HL-60 (cell line): ENCODE data around the gene DGKH.

Source experiments
- POLR2AphosphoS5 ChIP-seq: IDR thresholded peaks from 2 replicates; pipeline ENCODE4 v1.6.1; 2012; ENCODE audit warnings: low read depth
- SPI1 ChIP-seq: IDR thresholded peaks from 2 replicates; pipeline ENCODE4 v1.6.1; 2012; ENCODE audit warnings: low read depth, mild to moderate bottlenecking, borderline replicate concordance
- TF ChIP-seq, protein P1 (sequence below): IDR thresholded peaks from one replicate; pipeline ENCODE4 v1.5.1; 2011; ENCODE audit warnings: low read length, control low read depth, inconsistent platforms; ENCODE audit not compliant: insufficient read depth

DNA sequence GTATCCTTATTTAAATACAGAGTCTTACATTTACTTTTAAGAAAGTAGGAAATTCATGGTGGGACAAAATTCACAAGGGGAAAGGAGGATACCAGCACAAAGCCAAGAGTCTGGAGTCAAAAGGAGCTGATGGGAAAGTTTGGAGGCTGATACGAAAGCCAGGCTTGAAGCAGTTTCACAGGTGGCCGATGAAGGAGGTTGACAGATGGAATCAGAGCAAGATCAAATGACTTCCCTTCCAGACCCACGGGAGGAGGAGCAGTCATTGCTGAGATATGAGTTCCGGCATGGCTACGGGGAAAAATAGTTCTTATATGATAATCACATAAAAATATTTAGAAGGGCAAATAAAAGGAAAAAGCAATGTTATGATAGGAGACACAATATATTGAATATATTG is 65.0 kb downstream of the DGKH start:
- TF ChIP-seq, protein P1, sequence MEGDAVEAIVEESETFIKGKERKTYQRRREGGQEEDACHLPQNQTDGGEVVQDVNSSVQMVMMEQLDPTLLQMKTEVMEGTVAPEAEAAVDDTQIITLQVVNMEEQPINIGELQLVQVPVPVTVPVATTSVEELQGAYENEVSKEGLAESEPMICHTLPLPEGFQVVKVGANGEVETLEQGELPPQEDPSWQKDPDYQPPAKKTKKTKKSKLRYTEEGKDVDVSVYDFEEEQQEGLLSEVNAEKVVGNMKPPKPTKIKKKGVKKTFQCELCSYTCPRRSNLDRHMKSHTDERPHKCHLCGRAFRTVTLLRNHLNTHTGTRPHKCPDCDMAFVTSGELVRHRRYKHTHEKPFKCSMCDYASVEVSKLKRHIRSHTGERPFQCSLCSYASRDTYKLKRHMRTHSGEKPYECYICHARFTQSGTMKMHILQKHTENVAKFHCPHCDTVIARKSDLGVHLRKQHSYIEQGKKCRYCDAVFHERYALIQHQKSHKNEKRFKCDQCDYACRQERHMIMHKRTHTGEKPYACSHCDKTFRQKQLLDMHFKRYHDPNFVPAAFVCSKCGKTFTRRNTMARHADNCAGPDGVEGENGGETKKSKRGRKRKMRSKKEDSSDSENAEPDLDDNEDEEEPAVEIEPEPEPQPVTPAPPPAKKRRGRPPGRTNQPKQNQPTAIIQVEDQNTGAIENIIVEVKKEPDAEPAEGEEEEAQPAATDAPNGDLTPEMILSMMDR: no peak
- no peak for TF ChIP-seq POLR2AphosphoS5
- no peak for TF ChIP-seq SPI1
